ENCODE measurements around the gene UQCR10. TPM values are rescaled to one million over a fixed set of nuclear protein-coding genes. Genes with fewer than 3 reads are reported as not detected.

UQCR10 gene
- total and polyA plus RNA-seq, 2 donors from 2014 or later: 78.7 to 479 TPM

- H3K4me1 ChIP-seq (ENCODE audit: control insufficient read depth in 2 of 3, insufficient read depth in 2 of 3, low read depth in 1 of 3, low read length in 3 of 3): peaks cover 0 to 3% (median 0%) of the 10 kb centered on the region in 3 donors
- intact Hi-C loops (cut with DNase I): no loop called here
- no peak overlapping the region for H3K9ac ChIP-seq (ENCODE audit: low read length in 3 of 3)
- TF ChIP-seq CTCF (IDR thresholded peaks at IDR 0.05; ENCODE audit: borderline replicate concordance, extremely low read depth, insufficient read depth): no peak
- H3K36me3 ChIP-seq (ENCODE audit: control insufficient read depth in 2 of 3, insufficient read depth in 3 of 3, low read length in 3 of 3): no peaks in the 10 kb centered on the region
- H3K9me3 ChIP-seq (ENCODE audit: control insufficient read depth in 2 of 3, insufficient read depth in 1 of 3, low read length in 3 of 3): no peaks in the 10 kb centered on the region
- H3K27ac ChIP-seq (ENCODE audit: low read depth in 2 of 2, low read length in 2 of 2): no peak overlapping the region
- no peak overlapping the region for H3K4me3 ChIP-seq (ENCODE audit: low read length in 3 of 3)
- no peak for FAIRE-seq
- no peak for DNase-seq
- H3K27me3 ChIP-seq (ENCODE audit: control insufficient read depth, insufficient read depth, low read length): peaks cover 6% of the 10 kb centered on the region
These were observed 47.9 kb upstream of the UQCR10 start for GRCh38 chr22:29718949-29719898.

DNA sequence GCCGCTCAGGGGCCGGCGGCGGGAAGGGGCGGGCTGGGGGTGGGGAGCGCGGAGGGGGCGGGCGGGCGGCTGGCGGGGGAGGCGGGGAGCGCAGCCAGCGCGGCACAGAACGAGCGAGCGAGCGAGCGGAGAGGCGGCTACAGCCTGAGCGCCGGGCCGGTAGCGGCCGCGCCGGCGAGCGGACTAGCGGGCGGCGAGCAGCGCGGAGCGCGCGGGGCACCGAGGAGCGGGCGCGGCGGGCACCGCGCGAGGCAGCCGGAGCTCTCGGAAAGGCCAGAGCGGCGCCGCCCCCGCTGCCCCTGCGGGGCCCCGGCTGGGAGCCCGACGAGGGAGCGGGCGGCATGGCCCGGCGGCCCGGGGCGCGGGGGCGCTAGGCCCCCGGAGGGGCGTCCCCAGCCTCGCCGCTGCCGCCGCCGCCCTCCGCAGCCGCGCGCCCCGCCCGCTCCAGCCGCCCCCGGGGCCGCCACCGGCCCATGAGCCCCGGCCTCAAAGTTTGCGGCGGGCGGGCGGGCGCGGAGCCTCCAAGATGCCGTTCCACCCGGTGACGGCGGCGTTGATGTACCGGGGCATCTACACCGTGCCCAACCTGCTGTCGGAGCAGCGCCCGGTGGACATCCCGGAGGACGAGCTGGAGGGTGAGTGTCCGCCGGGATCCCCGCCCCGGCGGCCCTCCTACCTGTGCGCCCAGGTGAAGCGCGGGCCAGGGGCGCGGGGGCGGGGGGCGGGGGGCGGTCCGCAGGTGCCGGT is 47.1 kb upstream of the UQCR10 start, which contains the start of gene CABP7:
Gene CABP7, plus strand, starts transcription at position 105 of the 747 bp plus-strand sequence. Its CDS starts 422 bp downstream, at position 527.
- H3K27ac ChIP-seq (ENCODE audit: low read depth in 2 of 2, low read length in 2 of 2): no peak within 1 kb of the TSS
- intact Hi-C loops (cut with DNase I): no loop called here
- H3K4me3 ChIP-seq (ENCODE audit: low read length in 3 of 3): no peak within 1 kb of the TSS
- FAIRE-seq: no peak
- H3K27me3 ChIP-seq (ENCODE audit: control insufficient read depth, insufficient read depth, low read length): peaks cover 6% of the 10 kb centered on the region
- no peaks in the 10 kb centered on the region for H3K36me3 ChIP-seq (ENCODE audit: control insufficient read depth in 2 of 3, insufficient read depth in 3 of 3, low read length in 3 of 3)
- H3K4me1 ChIP-seq (ENCODE audit: control insufficient read depth in 2 of 3, insufficient read depth in 2 of 3, low read depth in 1 of 3, low read length in 3 of 3): peaks cover 0 to 3% (median 0%) of the 10 kb centered on the region in 3 donors
- H3K9me3 ChIP-seq (ENCODE audit: control insufficient read depth in 2 of 3, insufficient read depth in 1 of 3, low read length in 3 of 3): no peaks in the 10 kb centered on the region
- H3K9ac ChIP-seq (ENCODE audit: low read length in 3 of 3): no peak within 1 kb of the TSS
- no peak for TF ChIP-seq CTCF (IDR thresholded peaks at IDR 0.05; ENCODE audit: borderline replicate concordance, extremely low read depth, insufficient read depth)
- peak in 1 of 5 donors; percentile 20 for DNase-seq

GRCh38 chr22:29720811-29721323 is 46.3 kb upstream of the UQCR10 start:
- peaks cover 6% of the 10 kb centered on the region for H3K27me3 ChIP-seq (ENCODE audit: control insufficient read depth, insufficient read depth, low read length)
- no peak overlapping the region for H3K9ac ChIP-seq (ENCODE audit: low read length in 3 of 3)
- H3K4me3 ChIP-seq (ENCODE audit: low read length in 3 of 3): no peak overlapping the region
- peaks cover 0 to 3% (median 0%) of the 10 kb centered on the region in 3 donors for H3K4me1 ChIP-seq (ENCODE audit: control insufficient read depth in 2 of 3, insufficient read depth in 2 of 3, low read depth in 1 of 3, low read length in 3 of 3)
- intact Hi-C loops (cut with DNase I): no loop called here
- H3K27ac ChIP-seq (ENCODE audit: low read depth in 2 of 2, low read length in 2 of 2): no peak overlapping the region
- H3K9me3 ChIP-seq (ENCODE audit: control insufficient read depth in 2 of 3, insufficient read depth in 1 of 3, low read length in 3 of 3): no peaks in the 10 kb centered on the region
- no peak for TF ChIP-seq CTCF (IDR thresholded peaks at IDR 0.05; ENCODE audit: borderline replicate concordance, extremely low read depth, insufficient read depth)
- H3K36me3 ChIP-seq (ENCODE audit: control insufficient read depth in 2 of 3, insufficient read depth in 3 of 3, low read length in 3 of 3): no peaks in the 10 kb centered on the region
- FAIRE-seq (no peak), DNase-seq (no peak)
